IMR-90 (cell line): Measurements from ENCODE around the gene SNRPB2. TPM values are rescaled to one million over a fixed set of nuclear protein-coding genes. Genes with fewer than 3 reads are reported as not detected.

Source experiments
- ATAC-seq: fragments of 200-7000 bp; cut with Tn5 transposase; 2 replicates; pipeline ENCODE4 v1.9.1; 2020; ENCODE audit warnings: low read depth, mild to moderate bottlenecking, moderate library complexity
- BruUV-seq: library from RNA; stranded (reverse); fragments of 400-500 nt; replicated peaks from 2 replicates; lab custom pipeline; 2021; lab: Mats Ljungman, UMichigan
- CTCF ChIA-PET: fragments of 300-600 bp; formaldehyde crosslinking; extraction: SDS; loops from one replicate; lab custom pipeline; 2021; ENCODE audit warnings: antibody characterized with exemption; lab: Yijun Ruan, JAX
- POLR2A ChIA-PET: fragments of 300-600 bp; sonication (Branson Sonifier 250); formaldehyde crosslinking; loops from one replicate; lab custom pipeline; 2022; ENCODE audit warnings: antibody characterized with exemption; ENCODE audit not compliant: unreplicated experiment; lab: Charles Lee
- DNase-seq: peaks from one replicate; pipeline ENCODE4 v3.0.0; 2013
- H2AFZ ChIP-seq: replicated peaks from 2 replicates; pipeline ENCODE3; 2013; ENCODE audit warnings: low read length, mild to moderate bottlenecking; ENCODE audit not compliant: poor library complexity
- H2AK5ac ChIP-seq: 2 replicates; pipeline ENCODE4 v1.6.1; 2013; ENCODE audit warnings: low read depth, low read length, inconsistent platforms
- H2AK9ac ChIP-seq: replicated peaks from 2 replicates; pipeline ENCODE3; 2013; ENCODE audit warnings: mild to moderate bottlenecking, low read depth, low read length, moderate library complexity; ENCODE audit not compliant: poor library complexity
- H2BK120ac ChIP-seq: 2 replicates; pipeline ENCODE4 v1.6.1; 2013; ENCODE audit warnings: low read depth, low read length, inconsistent platforms
- H2BK15ac ChIP-seq: 3 replicates; pipeline ENCODE4 v1.6.1; 2013; ENCODE audit warnings: low read depth, low read length, inconsistent platforms
- H2BK20ac ChIP-seq: 2 replicates; pipeline ENCODE4 v1.6.1; 2013; ENCODE audit warnings: low read depth, mild to moderate bottlenecking, inconsistent platforms, low read length, moderate library complexity
- H2BK5ac ChIP-seq: 2 replicates; pipeline ENCODE4 v1.6.1; 2013; ENCODE audit warnings: mild to moderate bottlenecking, low read depth, low read length, inconsistent platforms; ENCODE audit not compliant: poor library complexity, severe bottlenecking
- H3K14ac ChIP-seq: replicated peaks from 2 replicates; pipeline ENCODE4 v1.6.1; 2013; ENCODE audit warnings: low read depth, low read length, inconsistent platforms
- H3K18ac ChIP-seq: 2 replicates; pipeline ENCODE4 v1.6.1; 2013; ENCODE audit warnings: low read depth, low read length, control low read depth
- H3K23ac ChIP-seq: 2 replicates; pipeline ENCODE4 v1.6.1; 2013; ENCODE audit warnings: low read depth, low read length, inconsistent platforms
- H3K27ac ChIP-seq: 2 replicates; pipeline ENCODE4 v1.5.1; 2013; ENCODE audit warnings: mild to moderate bottlenecking, control low read depth, low read length; ENCODE audit not compliant: insufficient read depth
- H3K27me3 ChIP-seq: 2 replicates; pipeline ENCODE4 v1.6.1; 2013; ENCODE audit warnings: low read length; ENCODE audit not compliant: control insufficient read depth, insufficient read depth
- H3K36me3 ChIP-seq: 2 replicates; pipeline ENCODE4 v1.6.1; 2013; ENCODE audit warnings: low read length, mixed read lengths; ENCODE audit not compliant: control insufficient read depth, insufficient read depth
- H3K4ac ChIP-seq: 2 replicates; pipeline ENCODE4 v1.6.1; 2013; ENCODE audit warnings: low read depth, low read length, inconsistent platforms
- H3K4me1 ChIP-seq: 2 replicates; pipeline ENCODE4 v1.6.1; 2013; ENCODE audit warnings: low read length, mixed read lengths; ENCODE audit not compliant: control insufficient read depth, insufficient read depth
- H3K4me2 ChIP-seq: 2 replicates; pipeline ENCODE4 v1.6.1; 2013; ENCODE audit warnings: low read depth, mild to moderate bottlenecking, control low read depth, low read length, moderate library complexity
- H3K4me3 ChIP-seq: 2 replicates; pipeline ENCODE4 v1.5.1; 2013; ENCODE audit warnings: low read depth, mild to moderate bottlenecking, control low read depth, low read length, moderate library complexity; ENCODE audit not compliant: insufficient read depth
- H3K56ac ChIP-seq: 2 replicates; pipeline ENCODE4 v1.6.1; 2013; ENCODE audit warnings: low read length, inconsistent platforms; ENCODE audit not compliant: insufficient read depth; ENCODE audit errors: extremely low read depth
- H3K79me1 ChIP-seq, 2 experiments: 2 replicates each; pipeline ENCODE4 v1.6.1; 2013; ENCODE audit warnings: low read length in 2 of 2, inconsistent platforms in 1 of 2, low read depth in 1 of 2
- H3K9ac ChIP-seq: 2 replicates; pipeline ENCODE4 v1.6.1; 2013; ENCODE audit warnings: low read depth, low read length, control low read depth
- H3K9me1 ChIP-seq: 2 replicates; pipeline ENCODE4 v1.6.1; 2013; ENCODE audit warnings: low read length, inconsistent platforms; ENCODE audit not compliant: insufficient read depth
- H3K9me3 ChIP-seq: 2 replicates; pipeline ENCODE4 v1.6.1; 2013; ENCODE audit warnings: low read length; ENCODE audit not compliant: control insufficient read depth, insufficient read depth
- H4K20me1 ChIP-seq: 2 replicates; pipeline ENCODE4 v1.6.1; 2013; ENCODE audit warnings: low read length, inconsistent platforms; ENCODE audit not compliant: insufficient read depth
- H4K5ac ChIP-seq: 2 replicates; pipeline ENCODE4 v1.6.1; 2013; ENCODE audit warnings: mild to moderate bottlenecking, low read depth, low read length, control low read depth
- H4K8ac ChIP-seq, 2 experiments: 2 replicates each; pipeline ENCODE4 v1.6.1; 2013; ENCODE audit warnings: low read depth in 2 of 2, low read length in 2 of 2, control low read depth in 1 of 2, inconsistent platforms in 1 of 2
- H4K91ac ChIP-seq: 2 replicates; pipeline ENCODE4 v1.6.1; 2013; ENCODE audit warnings: low read depth, low read length, inconsistent platforms; ENCODE audit not compliant: insufficient read depth
- BHLHE40 ChIP-seq: fragments of 150-350 bp; IDR thresholded peaks from 2 replicates; pipeline ENCODE4 v1.6.1; 2016; ENCODE audit warnings: mild to moderate bottlenecking, low read depth, low read length
- CHD1 ChIP-seq: IDR thresholded peaks from 2 replicates; pipeline ENCODE4 v1.6.1; 2012; ENCODE audit warnings: low read depth, low read length, improper control_type of control experiment
- ELK1 ChIP-seq: fragments of 150-350 bp; IDR thresholded peaks from 2 replicates; pipeline ENCODE4 v1.6.1; 2016; ENCODE audit warnings: low read depth, mild to moderate bottlenecking, low read length, moderate library complexity, borderline replicate concordance
- FOS ChIP-seq: fragments of 150-350 bp; IDR thresholded peaks from 2 replicates; pipeline ENCODE4 v1.6.1; 2016; ENCODE audit warnings: low read depth, low read length
- MXI1 ChIP-seq: IDR thresholded peaks from 2 replicates; pipeline ENCODE4 v1.6.1; 2012; ENCODE audit warnings: low read depth, mild to moderate bottlenecking, low read length, moderate library complexity, borderline replicate concordance
- RCOR1 ChIP-seq: IDR thresholded peaks from 2 replicates; pipeline ENCODE4 v1.6.1; 2012; ENCODE audit warnings: mild to moderate bottlenecking, low read length, improper control_type of control experiment; ENCODE audit not compliant: insufficient replicate concordance
- RFX5 ChIP-seq: IDR thresholded peaks from 2 replicates; pipeline ENCODE4 v1.8.0; 2012; ENCODE audit warnings: low read depth, mild to moderate bottlenecking, low read length, moderate library complexity
- WGBS, 2 experiments: methylation state at CpG; one replicate each; pipeline versions ENCODE4 v1.1.5 to v1.1.7; 2013; ENCODE audit warnings: missing lambda C conversion rate in 2 of 2; ENCODE audit not compliant: insufficient read length in 1 of 2; ENCODE audit errors: extremely low coverage in 2 of 2; 5-methylcytosine and 5-hydroxymethylcytosine counted together
- dilution Hi-C: fragments of 300-500 bp; cut with HindIII; formaldehyde crosslinking; loops from one replicate; pipeline ENCODE4 v1.14.3; 2018; ENCODE audit warnings: low sequenced_read_pairs; ENCODE audit not compliant: unreplicated experiment
- in situ Hi-C: fragments of 300-500 bp; cut with MboI; formaldehyde crosslinking; loops from 3 replicates; pipeline ENCODE4 v1.14.3; 2019; ENCODE audit warnings: low sequenced_read_pairs, inconsistent platforms, mixed read lengths
- intact Hi-C: fragments of 100-400 bp; cut with micrococcal nuclease; formaldehyde crosslinking; loops from 2 replicates; pipeline ENCODE4 v1.10.0; 2022
- polyA plus RNA-seq, 3 experiments: library from polyadenylated mRNA; depleted of rRNA; stranded (reverse); fragments of >200 nt; gene quantifications; 2 replicates each; pipeline ENCODE4 v1.2.3, GENCODE V29; 2012; ENCODE audit warnings: low replicate concordance in 1 of 3
- total RNA-seq: library from RNA; depleted of rRNA; stranded (reverse); fragments of >200 nt; gene quantifications from 2 replicates; pipeline ENCODE4 v1.2.3, GENCODE V29; 2012

SNRPB2 gene
- total and polyA plus RNA-seq, 2 of the 4 experiments (the other 2 are of a cell fraction) = 27.1 to 65.6 TPM

- no peak overlapping the region for H3K9ac ChIP-seq
- no peak overlapping the region for H3K18ac ChIP-seq
- no peaks in the 10 kb centered on the region for H3K9me3 ChIP-seq
- H2AFZ ChIP-seq = no peak overlapping the region
- WGBS, 2 experiments = no CpG with 5 or more reads among the region's 3 CpGs
- H3K14ac ChIP-seq = no peak overlapping the region
- dilution Hi-C loops = no loop called here
- no peak for DNase-seq
- no peaks in the 10 kb centered on the region for H3K4me1 ChIP-seq
- ChIA-PET POLR2A (no interaction called here), CTCF (no interaction called here)
- no TSS peak for BruUV-seq
- TF ChIP-seq RFX5 (no peak), ELK1 (no peak), RCOR1 (no peak), FOS (no peak), BHLHE40 (no peak), CHD1 (no peak), MXI1 (no peak)
- H3K4me3 ChIP-seq = no peak overlapping the region
- no peaks in the 10 kb centered on the region for H3K9me1 ChIP-seq
- no peak overlapping the region for H3K27ac ChIP-seq
- H3K36me3 ChIP-seq = no peaks in the 10 kb centered on the region
- intact Hi-C loops = no loop called here
- H2BK15ac ChIP-seq = no peak overlapping the region
- ATAC-seq = no peak
- H3K79me1 ChIP-seq = no peaks in the 10 kb centered on the region
- H4K5ac ChIP-seq = no peak overlapping the region
- in situ Hi-C loops = no loop called here
- no peaks in the 10 kb centered on the region for H4K20me1 ChIP-seq
- H2BK5ac ChIP-seq = no peak overlapping the region
- H3K23ac ChIP-seq = no peak overlapping the region
- H2BK120ac ChIP-seq = no peak overlapping the region
- peaks cover 3% of the 10 kb centered on the region for H3K27me3 ChIP-seq
- no peak overlapping the region for H2AK9ac ChIP-seq
- H4K91ac ChIP-seq = no peak overlapping the region
- no peak overlapping the region for H3K4ac ChIP-seq
- no peak overlapping the region for H3K56ac ChIP-seq
- H2BK20ac ChIP-seq = no peak overlapping the region
- no peak overlapping the region for H4K8ac ChIP-seq
- no peak overlapping the region for H2AK5ac ChIP-seq
- no peak overlapping the region for H3K4me2 ChIP-seq
Measured at GRCh38 chr20:16710781-16711180, 19.0 kb upstream of the SNRPB2 start.
